ENCODE measurements around the gene ZSCAN23.

DNA sequence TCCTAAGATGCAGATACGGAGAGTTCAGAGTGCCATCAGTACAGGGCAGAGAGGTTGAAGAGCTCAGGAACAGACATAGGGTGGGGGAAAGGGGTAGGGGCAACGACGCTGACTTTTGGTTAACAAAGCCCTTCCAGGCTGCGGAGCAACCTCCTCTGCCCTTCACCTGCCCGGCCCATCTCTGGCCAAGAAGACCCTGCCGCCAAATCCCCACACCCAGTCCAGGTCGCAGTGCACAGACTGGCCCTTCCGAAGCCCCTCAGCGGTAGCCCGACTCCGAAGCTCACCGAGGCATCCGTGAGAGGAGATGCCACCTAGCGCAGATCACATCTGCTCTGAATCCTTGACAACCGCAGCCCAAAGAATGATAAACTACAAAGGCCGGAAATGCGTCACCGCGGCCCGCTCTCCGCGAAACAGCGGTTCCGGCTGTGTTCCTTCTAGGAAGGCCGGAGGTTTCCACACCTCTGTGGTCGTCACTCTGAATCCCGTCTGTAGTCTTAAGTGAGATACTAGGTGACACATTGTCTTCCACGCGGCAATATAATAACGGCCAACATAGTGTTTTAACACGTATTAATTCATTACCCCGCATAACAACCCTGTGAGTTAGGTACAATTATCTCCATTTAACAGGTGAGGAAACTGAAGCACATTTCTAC lies at the start of gene ZSCAN23:
- TF ChIP-seq SPI1 (IDR thresholded peaks at IDR 0.05; ENCODE audit: borderline replicate concordance, low read depth) (no peak), POLR2AphosphoS5 (IDR thresholded peaks at IDR 0.05; ENCODE audit: low read depth) (peak; percentile 58)
- TF ChIP-seq, protein P1, sequence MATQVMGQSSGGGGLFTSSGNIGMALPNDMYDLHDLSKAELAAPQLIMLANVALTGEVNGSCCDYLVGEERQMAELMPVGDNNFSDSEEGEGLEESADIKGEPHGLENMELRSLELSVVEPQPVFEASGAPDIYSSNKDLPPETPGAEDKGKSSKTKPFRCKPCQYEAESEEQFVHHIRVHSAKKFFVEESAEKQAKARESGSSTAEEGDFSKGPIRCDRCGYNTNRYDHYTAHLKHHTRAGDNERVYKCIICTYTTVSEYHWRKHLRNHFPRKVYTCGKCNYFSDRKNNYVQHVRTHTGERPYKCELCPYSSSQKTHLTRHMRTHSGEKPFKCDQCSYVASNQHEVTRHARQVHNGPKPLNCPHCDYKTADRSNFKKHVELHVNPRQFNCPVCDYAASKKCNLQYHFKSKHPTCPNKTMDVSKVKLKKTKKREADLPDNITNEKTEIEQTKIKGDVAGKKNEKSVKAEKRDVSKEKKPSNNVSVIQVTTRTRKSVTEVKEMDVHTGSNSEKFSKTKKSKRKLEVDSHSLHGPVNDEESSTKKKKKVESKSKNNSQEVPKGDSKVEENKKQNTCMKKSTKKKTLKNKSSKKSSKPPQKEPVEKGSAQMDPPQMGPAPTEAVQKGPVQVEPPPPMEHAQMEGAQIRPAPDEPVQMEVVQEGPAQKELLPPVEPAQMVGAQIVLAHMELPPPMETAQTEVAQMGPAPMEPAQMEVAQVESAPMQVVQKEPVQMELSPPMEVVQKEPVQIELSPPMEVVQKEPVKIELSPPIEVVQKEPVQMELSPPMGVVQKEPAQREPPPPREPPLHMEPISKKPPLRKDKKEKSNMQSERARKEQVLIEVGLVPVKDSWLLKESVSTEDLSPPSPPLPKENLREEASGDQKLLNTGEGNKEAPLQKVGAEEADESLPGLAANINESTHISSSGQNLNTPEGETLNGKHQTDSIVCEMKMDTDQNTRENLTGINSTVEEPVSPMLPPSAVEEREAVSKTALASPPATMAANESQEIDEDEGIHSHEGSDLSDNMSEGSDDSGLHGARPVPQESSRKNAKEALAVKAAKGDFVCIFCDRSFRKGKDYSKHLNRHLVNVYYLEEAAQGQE (IDR thresholded peaks at IDR 0.05; ENCODE audit: insufficient replicate concordance, low read depth) = peak; percentile 53
- TF ChIP-seq, protein P2, sequence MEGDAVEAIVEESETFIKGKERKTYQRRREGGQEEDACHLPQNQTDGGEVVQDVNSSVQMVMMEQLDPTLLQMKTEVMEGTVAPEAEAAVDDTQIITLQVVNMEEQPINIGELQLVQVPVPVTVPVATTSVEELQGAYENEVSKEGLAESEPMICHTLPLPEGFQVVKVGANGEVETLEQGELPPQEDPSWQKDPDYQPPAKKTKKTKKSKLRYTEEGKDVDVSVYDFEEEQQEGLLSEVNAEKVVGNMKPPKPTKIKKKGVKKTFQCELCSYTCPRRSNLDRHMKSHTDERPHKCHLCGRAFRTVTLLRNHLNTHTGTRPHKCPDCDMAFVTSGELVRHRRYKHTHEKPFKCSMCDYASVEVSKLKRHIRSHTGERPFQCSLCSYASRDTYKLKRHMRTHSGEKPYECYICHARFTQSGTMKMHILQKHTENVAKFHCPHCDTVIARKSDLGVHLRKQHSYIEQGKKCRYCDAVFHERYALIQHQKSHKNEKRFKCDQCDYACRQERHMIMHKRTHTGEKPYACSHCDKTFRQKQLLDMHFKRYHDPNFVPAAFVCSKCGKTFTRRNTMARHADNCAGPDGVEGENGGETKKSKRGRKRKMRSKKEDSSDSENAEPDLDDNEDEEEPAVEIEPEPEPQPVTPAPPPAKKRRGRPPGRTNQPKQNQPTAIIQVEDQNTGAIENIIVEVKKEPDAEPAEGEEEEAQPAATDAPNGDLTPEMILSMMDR (IDR thresholded peaks at IDR 0.05; ENCODE audit: insufficient read depth, low read length) = no peak

Measured in HL-60 (cell line).